ENCODE data around the gene MAD2L1.

Gene MAD2L1

GRCh38 chr4:120056246-120056645, 10.4 kb downstream of the MAD2L1 start:
- DNase-seq = no peak

GRCh38 chr4:120055795-120056194, 10.9 kb downstream of the MAD2L1 start:
- no peak for DNase-seq

GRCh38 chr4:120055162-120055561, 11.5 kb downstream of the MAD2L1 start:
- no peak for DNase-seq

- DNase-seq = no peak
Observed at GRCh38 chr4:120053911-120054310, 12.7 kb downstream of the MAD2L1 start.

- no peak for DNase-seq
Observed at GRCh38 chr4:120052856-120053255, 13.8 kb downstream of the MAD2L1 start.

- no peak for DNase-seq
Observed at GRCh38 chr4:120051253-120051652, 15.4 kb downstream of the MAD2L1 start.

- DNase-seq = peak; percentile 40
Observed at GRCh38 chr4:120049732-120050494, 16.7 kb downstream of the MAD2L1 start.

- DNase-seq = no peak
Observed at GRCh38 chr4:120043828-120044227, 22.8 kb downstream of the MAD2L1 start.

- DNase-seq = no peak
Observed at GRCh38 chr4:120037411-120037810, 29.2 kb downstream of the MAD2L1 start.

- no peak for DNase-seq
Observed at GRCh38 chr4:120034913-120035312, 31.7 kb downstream of the MAD2L1 start.

GRCh38 chr4:120026853-120027252, 39.8 kb downstream of the MAD2L1 start:
- no peak for DNase-seq

- DNase-seq = no peak
Observed at GRCh38 chr4:120025516-120025915, 41.1 kb downstream of the MAD2L1 start.

GRCh38 chr4:120018786-120019185, 47.9 kb downstream of the MAD2L1 start:
- no peak for DNase-seq

- no peak for DNase-seq
Observed at GRCh38 chr4:120017939-120018692, 48.5 kb downstream of the MAD2L1 start.

GRCh38 chr4:120011725-120012124, 54.9 kb downstream of the MAD2L1 start:
- DNase-seq = no peak

- DNase-seq = no peak
Observed at GRCh38 chr4:120010646-120011045, 56.0 kb downstream of the MAD2L1 start.

- DNase-seq = no peak
Observed at GRCh38 chr4:120009731-120010130, 56.9 kb downstream of the MAD2L1 start.

- DNase-seq = no peak
Observed at GRCh38 chr4:120008957-120009356, 57.7 kb downstream of the MAD2L1 start.

GRCh38 chr4:120007896-120008436, 58.7 kb downstream of the MAD2L1 start:
- no peak for DNase-seq

- DNase-seq = no peak
Observed at GRCh38 chr4:120007191-120007871, 59.3 kb downstream of the MAD2L1 start.
